HG03469 (cell line): ENCODE data around the gene LENG9.

Experiments used
- ATAC-seq: cut with Tn5 transposase; IDR thresholded peaks from one replicate; pipeline ENCODE4 v1.9.1; 2021; ENCODE audit warnings: mild to moderate bottlenecking, moderate library complexity, moderate number of reproducible peaks; ENCODE audit not compliant: unreplicated experiment

The LENG9 gene

GRCh38 chr19:54439174-54439851 is 24.3 kb downstream of the LENG9 start:
- no peak for ATAC-seq

GRCh38 chr19:54436628-54437252 is 26.8 kb downstream of the LENG9 start:
- ATAC-seq = no peak

- ATAC-seq = no peak
Measured at GRCh38 chr19:54436031-54436523, 27.5 kb downstream of the LENG9 start.

GRCh38 chr19:54435551-54436016 is 28.0 kb downstream of the LENG9 start:
- no peak for ATAC-seq

GRCh38 chr19:54434873-54435214 is 28.7 kb downstream of the LENG9 start:
- no peak for ATAC-seq

- ATAC-seq = no peak
Measured at GRCh38 chr19:54434112-54434872, 29.3 kb downstream of the LENG9 start.

- ATAC-seq = no peak
Measured at GRCh38 chr19:54433697-54434096, 29.9 kb downstream of the LENG9 start.

GRCh38 chr19:54432144-54432738 is 31.3 kb downstream of the LENG9 start:
- no peak for ATAC-seq

GRCh38 chr19:54431255-54431838 is 32.2 kb downstream of the LENG9 start:
- no peak for ATAC-seq

GRCh38 chr19:54430306-54431254 is 33.0 kb downstream of the LENG9 start:
- no peak for ATAC-seq

- no peak for ATAC-seq
Measured at GRCh38 chr19:54429545-54430227, 33.9 kb downstream of the LENG9 start.

- no peak for ATAC-seq
Measured at GRCh38 chr19:54429176-54429495, 34.4 kb downstream of the LENG9 start.

GRCh38 chr19:54428323-54429175 is 35.0 kb downstream of the LENG9 start:
- ATAC-seq = no peak

GRCh38 chr19:54427586-54427985 is 36.0 kb downstream of the LENG9 start:
- no peak for ATAC-seq

GRCh38 chr19:54426291-54426931 is 37.2 kb downstream of the LENG9 start:
- no peak for ATAC-seq

- no peak for ATAC-seq
Measured at GRCh38 chr19:54425382-54425723, 38.2 kb downstream of the LENG9 start.

GRCh38 chr19:54424660-54425381 is 38.8 kb downstream of the LENG9 start:
- no peak for ATAC-seq

- ATAC-seq = no peak
Measured at GRCh38 chr19:54424201-54424600, 39.4 kb downstream of the LENG9 start.
